Measurements from ENCODE around the gene CYTIP.

DNA sequence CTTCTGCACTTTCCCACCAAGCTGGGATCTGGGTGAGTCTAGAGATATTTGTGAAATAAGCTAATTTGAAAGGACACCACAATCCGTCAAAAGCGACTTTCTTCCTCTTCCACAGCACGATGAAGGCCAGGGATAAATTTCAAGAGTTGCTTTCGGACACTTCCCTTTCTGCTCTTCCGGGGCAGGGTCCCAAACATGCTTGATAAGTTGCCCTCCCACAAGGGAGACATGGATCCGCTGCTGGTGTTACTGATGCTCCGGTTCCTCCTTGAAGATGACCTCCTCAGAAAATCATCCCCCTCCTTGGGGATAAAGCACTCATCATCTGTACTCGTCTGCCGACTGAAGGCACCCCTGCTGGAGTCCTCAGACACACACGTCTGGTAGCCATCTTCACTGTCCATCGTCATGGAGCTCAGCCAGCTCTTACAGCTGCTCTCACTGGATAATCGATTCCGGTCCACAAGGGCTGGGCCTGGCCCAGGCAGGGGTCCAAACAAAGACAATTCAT is 28.2 kb downstream of the CYTIP start:
- TF ChIP-seq EZH2 (IDR thresholded peaks at IDR 0.05; ENCODE audit: borderline replicate concordance) (no peak), EZH2phosphoT487 (IDR thresholded peaks at IDR 0.05; ENCODE audit: low read depth, severe bottlenecking, unreplicated experiment) (no peak)
- TF ChIP-seq, protein P1, sequence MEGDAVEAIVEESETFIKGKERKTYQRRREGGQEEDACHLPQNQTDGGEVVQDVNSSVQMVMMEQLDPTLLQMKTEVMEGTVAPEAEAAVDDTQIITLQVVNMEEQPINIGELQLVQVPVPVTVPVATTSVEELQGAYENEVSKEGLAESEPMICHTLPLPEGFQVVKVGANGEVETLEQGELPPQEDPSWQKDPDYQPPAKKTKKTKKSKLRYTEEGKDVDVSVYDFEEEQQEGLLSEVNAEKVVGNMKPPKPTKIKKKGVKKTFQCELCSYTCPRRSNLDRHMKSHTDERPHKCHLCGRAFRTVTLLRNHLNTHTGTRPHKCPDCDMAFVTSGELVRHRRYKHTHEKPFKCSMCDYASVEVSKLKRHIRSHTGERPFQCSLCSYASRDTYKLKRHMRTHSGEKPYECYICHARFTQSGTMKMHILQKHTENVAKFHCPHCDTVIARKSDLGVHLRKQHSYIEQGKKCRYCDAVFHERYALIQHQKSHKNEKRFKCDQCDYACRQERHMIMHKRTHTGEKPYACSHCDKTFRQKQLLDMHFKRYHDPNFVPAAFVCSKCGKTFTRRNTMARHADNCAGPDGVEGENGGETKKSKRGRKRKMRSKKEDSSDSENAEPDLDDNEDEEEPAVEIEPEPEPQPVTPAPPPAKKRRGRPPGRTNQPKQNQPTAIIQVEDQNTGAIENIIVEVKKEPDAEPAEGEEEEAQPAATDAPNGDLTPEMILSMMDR (IDR thresholded peaks at IDR 0.05; ENCODE audit: poor library complexity): no peak
